HL-60 (cell line): Measurements from ENCODE around the gene SLC46A2.

ENCODE experiments used
- DNase-seq, 2 experiments: peaks; one replicate each; pipeline ENCODE4 v3.0.0-alpha.2; 2010 to 2020; ENCODE audit warnings: low read depth in 1 of 2, low spot score in 1 of 2
- H3K27ac ChIP-seq: fragments of 250-450 bp; sonication (Bioruptor Pico); replicated peaks from 2 replicates; pipeline ENCODE4 v1.5.1; 2020; ENCODE audit warnings: mild to moderate bottlenecking, moderate library complexity
- H3K27me3 ChIP-seq: fragments of 250-450 bp; sonication (Bioruptor Pico); 2 replicates; pipeline ENCODE4 v1.5.1; 2021; ENCODE audit warnings: mild to moderate bottlenecking, moderate library complexity; ENCODE audit not compliant: insufficient read depth, poor library complexity, severe bottlenecking
- H3K4me3 ChIP-seq: replicated peaks from 2 replicates; pipeline ENCODE4 v1.5.1; 2011; ENCODE audit warnings: mild to moderate bottlenecking, control low read depth, low read length; ENCODE audit not compliant: insufficient read depth
- CTCF ChIP-seq: IDR thresholded peaks from one replicate; pipeline ENCODE4 v1.5.1; 2011; ENCODE audit warnings: low read length, control low read depth, inconsistent platforms; ENCODE audit not compliant: insufficient read depth
- GABPA ChIP-seq: IDR thresholded peaks from 2 replicates; pipeline ENCODE4 v1.6.1; 2012; ENCODE audit warnings: low read depth
- POLR2AphosphoS5 ChIP-seq: IDR thresholded peaks from 2 replicates; pipeline ENCODE4 v1.6.1; 2012; ENCODE audit warnings: low read depth
- SPI1 ChIP-seq: IDR thresholded peaks from 2 replicates; pipeline ENCODE4 v1.6.1; 2012; ENCODE audit warnings: low read depth, mild to moderate bottlenecking, borderline replicate concordance
- TF ChIP-seq, protein P1 (sequence below): IDR thresholded peaks from 2 replicates; pipeline ENCODE4 v1.6.1; 2012; ENCODE audit warnings: low read depth; ENCODE audit not compliant: insufficient replicate concordance

The SLC46A2 gene

GRCh38 chr9:112858625-112859147 lies 32.0 kb downstream of the SLC46A2 start:
- TF ChIP-seq POLR2AphosphoS5 (no peak), CTCF (peak; percentile 7), SPI1 (peak; percentile 99), GABPA (no peak)
- TF ChIP-seq, protein P1, sequence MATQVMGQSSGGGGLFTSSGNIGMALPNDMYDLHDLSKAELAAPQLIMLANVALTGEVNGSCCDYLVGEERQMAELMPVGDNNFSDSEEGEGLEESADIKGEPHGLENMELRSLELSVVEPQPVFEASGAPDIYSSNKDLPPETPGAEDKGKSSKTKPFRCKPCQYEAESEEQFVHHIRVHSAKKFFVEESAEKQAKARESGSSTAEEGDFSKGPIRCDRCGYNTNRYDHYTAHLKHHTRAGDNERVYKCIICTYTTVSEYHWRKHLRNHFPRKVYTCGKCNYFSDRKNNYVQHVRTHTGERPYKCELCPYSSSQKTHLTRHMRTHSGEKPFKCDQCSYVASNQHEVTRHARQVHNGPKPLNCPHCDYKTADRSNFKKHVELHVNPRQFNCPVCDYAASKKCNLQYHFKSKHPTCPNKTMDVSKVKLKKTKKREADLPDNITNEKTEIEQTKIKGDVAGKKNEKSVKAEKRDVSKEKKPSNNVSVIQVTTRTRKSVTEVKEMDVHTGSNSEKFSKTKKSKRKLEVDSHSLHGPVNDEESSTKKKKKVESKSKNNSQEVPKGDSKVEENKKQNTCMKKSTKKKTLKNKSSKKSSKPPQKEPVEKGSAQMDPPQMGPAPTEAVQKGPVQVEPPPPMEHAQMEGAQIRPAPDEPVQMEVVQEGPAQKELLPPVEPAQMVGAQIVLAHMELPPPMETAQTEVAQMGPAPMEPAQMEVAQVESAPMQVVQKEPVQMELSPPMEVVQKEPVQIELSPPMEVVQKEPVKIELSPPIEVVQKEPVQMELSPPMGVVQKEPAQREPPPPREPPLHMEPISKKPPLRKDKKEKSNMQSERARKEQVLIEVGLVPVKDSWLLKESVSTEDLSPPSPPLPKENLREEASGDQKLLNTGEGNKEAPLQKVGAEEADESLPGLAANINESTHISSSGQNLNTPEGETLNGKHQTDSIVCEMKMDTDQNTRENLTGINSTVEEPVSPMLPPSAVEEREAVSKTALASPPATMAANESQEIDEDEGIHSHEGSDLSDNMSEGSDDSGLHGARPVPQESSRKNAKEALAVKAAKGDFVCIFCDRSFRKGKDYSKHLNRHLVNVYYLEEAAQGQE: no peak
- DNase-seq: peak; percentile 80 to 91
- no peak overlapping the region for H3K4me3 ChIP-seq
- H3K27me3 ChIP-seq: no peaks in the 10 kb centered on the region
- H3K27ac ChIP-seq: peak overlapping the region; percentile 53

DNA sequence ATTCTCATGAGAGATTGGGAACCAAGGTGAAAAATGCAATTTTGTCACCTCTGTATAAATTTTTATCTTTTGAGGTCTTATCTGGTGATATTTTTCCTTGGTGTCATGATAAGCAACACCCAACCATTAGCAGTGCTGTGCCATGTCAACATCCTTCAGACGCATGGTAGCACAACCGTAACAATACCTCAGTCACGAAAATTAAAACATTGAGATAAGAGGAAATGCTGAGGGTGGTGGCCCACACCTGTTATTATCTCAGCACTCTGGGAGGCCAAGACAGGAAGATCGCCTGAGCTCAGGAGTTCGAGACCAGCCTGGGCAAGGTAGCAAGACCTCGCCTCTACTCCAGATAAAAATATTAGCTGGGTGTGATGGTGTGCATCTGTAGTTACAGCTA lies 32.7 kb downstream of the SLC46A2 start:
- TF ChIP-seq SPI1: no peak
- no peak for TF ChIP-seq POLR2AphosphoS5
- no peak for TF ChIP-seq CTCF
- TF ChIP-seq GABPA: no peak
- TF ChIP-seq, protein P1: no peak
- Histone ChIP-seq H3K27ac (no peak overlapping the region), H3K4me3 (no peak overlapping the region), H3K27me3 (no peaks in the 10 kb centered on the region)
- DNase-seq: no peak

GRCh38 chr9:112856843-112857242 lies 33.8 kb downstream of the SLC46A2 start:
- Histone ChIP-seq H3K27ac (no peak overlapping the region), H3K4me3 (no peak overlapping the region), H3K27me3 (no peaks in the 10 kb centered on the region)
- no peak for DNase-seq
- TF ChIP-seq POLR2AphosphoS5 (no peak), GABPA (no peak), SPI1 (no peak)

GRCh38 chr9:112856200-112856599 lies 34.5 kb downstream of the SLC46A2 start:
- TF ChIP-seq SPI1 (no peak), POLR2AphosphoS5 (no peak), GABPA (no peak)
- TF ChIP-seq, protein P1: no peak
- H3K4me3 ChIP-seq: no peak overlapping the region
- no peak overlapping the region for H3K27ac ChIP-seq
- no peak for DNase-seq
- no peaks in the 10 kb centered on the region for H3K27me3 ChIP-seq
